GM12872 (cell line): ENCODE measurements around the gene SNRNP40.

Experiments used
- CTCF ChIP-seq: IDR thresholded peaks from 3 replicates; pipeline ENCODE4 v1.5.1; 2011; ENCODE audit warnings: low read depth, mild to moderate bottlenecking, low read length, moderate library complexity; ENCODE audit not compliant: insufficient read depth

SNRNP40 gene

GRCh38 chr1:31257213-31257612 is 39.4 kb downstream of the SNRNP40 start:
- no peak for TF ChIP-seq CTCF

DNA sequence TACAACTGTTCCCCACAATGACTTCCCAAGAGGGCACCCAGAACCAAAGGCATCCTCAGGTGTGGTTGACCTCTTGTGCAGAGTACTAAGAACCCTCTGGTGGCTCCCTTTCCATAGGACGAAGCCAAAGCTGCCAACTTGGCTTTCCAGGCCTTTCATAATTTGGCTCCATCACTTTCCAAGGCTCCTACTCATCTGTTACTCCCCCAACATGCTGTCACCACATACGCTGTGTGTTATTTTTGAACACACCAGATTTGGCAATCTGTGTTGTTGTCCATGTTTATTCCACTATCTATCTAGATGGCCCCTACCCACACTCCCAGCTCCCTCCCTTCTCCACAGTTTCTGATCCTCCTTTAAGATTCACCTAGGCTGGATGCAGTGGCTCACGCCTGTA is 46.7 kb downstream of the SNRNP40 start:
- TF ChIP-seq CTCF: no peak

DNA sequence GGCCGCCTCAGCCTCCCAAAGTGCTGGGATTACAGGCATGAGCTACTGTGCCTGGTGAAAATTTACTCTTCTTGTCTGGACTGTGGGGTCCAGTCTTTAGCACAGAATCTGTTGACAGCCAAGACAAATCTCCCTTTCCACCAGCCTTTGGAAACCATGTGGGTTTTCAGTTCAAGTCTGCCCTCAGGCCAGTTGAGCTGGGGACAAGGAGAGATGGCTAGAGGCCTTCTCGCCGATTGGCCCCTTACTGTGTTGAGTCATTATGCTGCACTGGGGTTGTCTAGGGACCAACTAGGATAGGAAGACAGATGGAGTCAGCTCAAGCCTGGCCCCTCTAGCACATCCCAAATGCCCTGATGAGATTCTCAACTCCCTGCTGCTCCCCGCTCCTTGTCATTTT is 48.3 kb downstream of the SNRNP40 start:
- TF ChIP-seq CTCF: no peak

DNA sequence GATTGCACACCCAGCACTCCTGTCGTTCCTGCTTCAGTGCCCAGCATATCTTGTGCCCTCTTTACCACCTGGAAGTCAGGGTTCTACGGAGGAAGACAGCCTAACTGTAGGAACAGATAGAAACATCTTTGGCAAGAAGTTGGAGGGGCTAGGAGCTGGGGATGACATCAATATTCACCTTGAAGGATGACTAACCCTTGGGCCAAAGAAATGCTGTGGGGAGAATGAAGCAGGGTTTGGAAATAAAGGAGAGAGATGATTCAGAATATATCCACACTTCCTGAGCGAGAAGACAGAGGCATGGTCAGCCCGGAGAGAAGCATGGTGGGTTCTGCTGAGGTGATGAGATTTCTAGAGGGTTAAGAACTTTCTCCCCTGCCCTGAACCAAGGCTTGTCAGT is 52.3 kb downstream of the SNRNP40 start:
- no peak for TF ChIP-seq CTCF

GRCh38 chr1:31243501-31244286 is 52.9 kb downstream of the SNRNP40 start:
- TF ChIP-seq CTCF: no peak

DNA sequence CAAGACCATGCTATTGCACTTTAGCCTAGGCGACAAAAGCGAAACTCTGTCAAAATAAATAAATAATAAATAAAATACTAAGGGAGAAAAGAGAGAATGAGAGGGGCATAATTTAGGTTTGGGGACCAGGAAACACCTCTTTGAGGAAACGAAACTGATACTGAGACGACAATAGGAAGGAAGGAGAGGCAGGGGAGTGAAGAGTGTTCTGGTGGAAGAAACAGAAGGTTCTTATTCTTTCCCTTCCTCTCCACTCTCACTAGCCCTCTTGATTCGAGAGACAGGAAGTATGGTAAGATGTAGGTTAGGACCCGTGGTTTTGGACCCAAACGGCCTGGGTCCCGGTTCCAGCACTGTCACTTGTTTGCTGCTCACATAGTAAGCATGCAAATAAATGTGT is 55.3 kb downstream of the SNRNP40 start:
- TF ChIP-seq CTCF: no peak

DNA sequence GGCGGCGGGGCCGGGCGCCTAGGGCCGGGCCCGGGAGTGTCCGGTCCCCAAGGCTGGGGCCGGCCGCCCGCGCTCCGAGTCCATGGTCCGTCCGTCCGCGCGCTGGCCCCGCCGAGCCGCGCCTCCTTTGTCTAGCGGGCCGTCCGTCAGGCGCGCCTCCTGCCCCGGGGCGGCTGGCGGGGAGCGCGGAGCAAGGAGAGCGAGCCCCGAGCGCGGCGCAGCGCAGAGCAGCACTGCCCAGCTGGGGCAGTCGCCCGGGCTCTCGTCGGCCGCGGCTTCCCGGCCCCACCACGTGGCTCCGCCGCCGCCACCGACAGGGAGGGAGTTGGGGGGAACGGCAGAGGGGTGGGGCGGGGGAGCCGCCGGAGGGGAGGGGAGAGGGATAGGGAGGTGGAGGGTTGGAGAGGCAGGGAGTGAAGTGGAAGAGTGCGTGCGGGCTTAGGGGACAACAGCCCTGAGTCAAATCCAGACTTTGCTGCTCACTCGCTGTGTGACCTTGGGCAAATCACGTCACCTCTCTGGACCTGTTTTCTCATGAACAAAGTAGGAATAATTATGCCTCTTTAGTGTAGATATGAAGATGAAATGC is 56.8 kb downstream of the SNRNP40 start, which contains the start of gene NKAIN1:
Gene NKAIN1 (minus strand): TSS at position 235 of the 589 bp plus-strand sequence. CDS start 340 bp downstream, outside the sequence.
- no peak for TF ChIP-seq CTCF
